ENCODE data around the gene BTRC. TPM values are rescaled to one million over a fixed set of nuclear protein-coding genes. Genes with fewer than 3 reads are reported as not detected.

The BTRC gene
- total and polyA plus RNA-seq, 8 donors = 3.5 to 14.5 (median 4.7) TPM

- Histone ChIP-seq H3K27me3 (no peaks in the 10 kb centered on the region), H3K36me3 (peaks cover 0 to 14% (median 5%) of the 10 kb centered on the region in 4 donors), H3K4me3 (no peak overlapping the region), H3K27ac (no peak overlapping the region), H3K9me3 (no peaks in the 10 kb centered on the region), H3K4me1 (peaks cover 0 to 5% (median 2%) of the 10 kb centered on the region in 4 donors)
- 84 to 100% (median 95%) methylated on average over 1 of the region's 1 CpG for WGBS, 5 donors
- intact Hi-C loops (cut with DNase I; ENCODE audit: low total_unique reads) = no loop called here
- no peak for DNase-seq
- TF ChIP-seq EP300 (IDR thresholded peaks at IDR 0.05) (no peak), CTCF (IDR thresholded peaks at IDR 0.05) (no peak), POLR2AphosphoS5 (IDR thresholded peaks at IDR 0.05) (no peak), POLR2A (IDR thresholded peaks at IDR 0.05) (no peak)
Measured at GRCh38 chr10:101458869-101459268, 104.9 kb downstream of the BTRC start.

DNA sequence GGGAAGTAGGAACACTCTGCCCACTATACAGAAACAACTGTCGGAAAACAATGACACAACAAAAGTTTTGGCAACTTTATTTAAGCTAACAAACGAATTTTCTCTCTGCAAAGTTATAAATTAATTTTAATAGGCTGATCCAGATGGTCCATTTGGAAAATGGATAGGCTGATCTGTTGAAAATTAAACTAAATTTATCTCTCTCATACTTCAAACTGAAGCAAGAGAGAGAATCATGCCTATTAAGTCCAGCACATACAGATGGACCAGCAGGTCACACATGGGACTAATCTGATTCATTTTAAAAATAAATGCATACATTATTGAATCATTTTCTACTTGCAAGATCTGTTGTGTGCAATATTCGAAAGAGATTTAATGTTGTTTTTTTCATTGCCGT lies 110.1 kb downstream of the BTRC start:
- 91 to 98% (median 94%) methylated on average over 4 of the region's 4 CpGs for WGBS, 5 donors
- Histone ChIP-seq H3K36me3 (peaks cover 0 to 14% (median 5%) of the 10 kb centered on the region in 4 donors), H3K9me3 (no peaks in the 10 kb centered on the region), H3K27me3 (no peaks in the 10 kb centered on the region), H3K27ac (no peak overlapping the region), H3K4me3 (no peak overlapping the region), H3K4me1 (peaks cover 0 to 14% (median 8%) of the 10 kb centered on the region in 4 donors)
- intact Hi-C loops (cut with DNase I; ENCODE audit: low total_unique reads) = no loop called here
- DNase-seq = no peak
- TF ChIP-seq POLR2AphosphoS5 (IDR thresholded peaks at IDR 0.05) (no peak), POLR2A (IDR thresholded peaks at IDR 0.05) (no peak), EP300 (IDR thresholded peaks at IDR 0.05) (no peak), CTCF (IDR thresholded peaks at IDR 0.05) (no peak)

GRCh38 chr10:101464599-101464998 lies 110.6 kb downstream of the BTRC start:
- H3K36me3 ChIP-seq = peaks cover 0 to 14% (median 5%) of the 10 kb centered on the region in 4 donors
- no peaks in the 10 kb centered on the region for H3K9me3 ChIP-seq
- intact Hi-C loops (cut with DNase I; ENCODE audit: low total_unique reads) = no loop called here
- no peak overlapping the region for H3K4me3 ChIP-seq
- whole genome bisulfite sequencing, 5 donors = 68 to 83% (median 75%) methylated on average over 2 of the region's 2 CpGs
- peaks cover 0 to 14% (median 8%) of the 10 kb centered on the region in 4 donors for H3K4me1 ChIP-seq
- TF ChIP-seq CTCF (IDR thresholded peaks at IDR 0.05) (no peak), EP300 (IDR thresholded peaks at IDR 0.05) (no peak), POLR2AphosphoS5 (IDR thresholded peaks at IDR 0.05) (no peak), POLR2A (IDR thresholded peaks at IDR 0.05) (no peak)
- H3K27ac ChIP-seq = no peak overlapping the region
- DNase-seq = no peak
- no peaks in the 10 kb centered on the region for H3K27me3 ChIP-seq

DNA sequence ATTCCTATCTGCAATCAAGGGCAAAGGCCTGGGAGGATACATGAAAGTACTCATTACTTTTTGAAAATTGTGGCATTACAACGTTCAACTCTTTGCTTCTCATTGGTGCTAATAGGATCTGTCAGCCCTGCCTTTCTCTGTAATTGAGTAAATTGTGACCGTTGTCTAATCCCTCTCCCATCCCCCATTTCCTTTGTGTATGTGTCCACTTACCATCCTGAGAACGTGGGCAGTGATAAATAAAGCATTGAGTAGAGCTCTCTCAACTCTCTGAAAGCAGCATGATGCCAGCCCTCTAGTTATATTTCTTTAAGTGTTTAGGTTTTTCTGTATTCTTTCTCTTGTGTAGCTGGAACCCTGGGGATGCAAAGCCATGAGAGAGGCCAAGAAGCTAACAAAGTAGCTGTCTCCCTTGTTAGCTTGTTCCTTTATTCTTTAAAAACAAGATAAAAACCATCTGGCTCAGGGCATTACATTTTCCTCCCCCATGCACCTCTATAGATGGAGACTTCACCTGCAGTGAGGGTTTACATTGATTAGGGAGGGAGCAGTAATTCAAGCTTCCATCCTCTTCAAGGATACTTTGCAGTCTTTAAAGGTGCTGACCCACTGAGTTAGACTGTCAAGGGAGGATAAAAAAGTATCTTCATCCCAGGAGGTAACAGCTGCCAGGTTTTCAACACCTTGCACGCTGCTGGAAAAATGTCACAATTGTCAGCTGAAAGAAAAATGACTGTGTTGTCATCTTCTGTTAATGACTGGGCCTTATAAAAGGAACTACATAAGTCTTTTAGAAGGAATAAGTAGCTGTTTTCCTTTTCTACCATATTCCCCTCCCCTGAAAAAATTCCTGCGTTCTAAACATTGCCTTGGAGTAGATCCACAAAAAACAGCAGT lies 112.3 kb downstream of the BTRC start:
- Histone ChIP-seq H3K36me3 (peaks cover 0 to 14% (median 5%) of the 10 kb centered on the region in 4 donors), H3K4me3 (no peak overlapping the region), H3K27ac (no peak overlapping the region), H3K9me3 (no peaks in the 10 kb centered on the region), H3K4me1 (peaks cover 0 to 14% (median 8%) of the 10 kb centered on the region in 4 donors), H3K27me3 (no peaks in the 10 kb centered on the region)
- WGBS, 5 donors = 69 to 75% (median 73%) methylated on average over 5 of the region's 5 CpGs
- intact Hi-C loops (cut with DNase I; ENCODE audit: low total_unique reads) = no loop called here
- no peak for TF ChIP-seq POLR2A (IDR thresholded peaks at IDR 0.05)
- no peak for TF ChIP-seq POLR2AphosphoS5 (IDR thresholded peaks at IDR 0.05)
- no peak for TF ChIP-seq EP300 (IDR thresholded peaks at IDR 0.05)
- TF ChIP-seq CTCF (IDR thresholded peaks at IDR 0.05) = no peak
- no peak for DNase-seq

All from stomach (tissue), 9 donors.